ENCODE results near the gene TP53I11. TPM values are rescaled to one million over a fixed set of nuclear protein-coding genes. Genes with fewer than 3 reads are reported as not detected.

TP53I11 gene
- total RNA-seq, 1 donor from 2014 or later, result 39.4 TPM

DNA sequence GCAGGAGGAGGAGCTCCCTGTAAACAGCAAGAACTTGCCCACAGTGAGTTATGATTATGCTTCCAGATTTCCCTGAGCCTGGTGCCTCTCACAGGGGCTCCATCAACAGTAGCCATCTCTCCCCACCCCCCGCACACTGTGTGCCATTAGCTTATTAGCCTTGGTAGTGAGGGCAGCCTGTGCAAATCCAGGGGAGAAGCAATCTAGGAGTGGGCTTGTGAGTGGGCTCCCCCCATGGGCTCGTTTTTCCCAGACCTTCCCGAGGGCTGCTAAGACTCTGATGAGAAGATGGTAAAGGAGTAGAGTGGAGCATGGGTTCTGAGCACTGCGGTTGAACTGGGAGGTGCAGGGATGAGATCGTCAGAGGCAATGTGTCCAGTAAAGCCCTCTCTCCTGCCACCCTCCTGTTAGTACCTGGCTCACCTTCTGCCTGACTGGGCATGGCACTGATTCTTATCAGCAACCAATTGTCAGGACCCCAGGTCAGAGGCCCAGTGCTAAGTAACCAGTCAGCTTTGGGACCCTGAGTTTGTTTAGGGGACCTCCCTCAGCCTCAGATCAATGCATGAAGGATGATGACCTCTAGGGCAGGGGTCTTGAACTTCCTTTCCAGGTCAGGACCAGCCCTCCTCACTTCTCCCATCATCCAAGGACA lies 38.4 kb upstream of the TP53I11 start:
- Histone ChIP-seq H3K9me3 (replicated peaks) (no peaks in the 10 kb centered on the region), H3K36me3 (no peaks in the 10 kb centered on the region), H3K27me3 (ENCODE audit: low read depth) (no peaks in the 10 kb centered on the region), H3K4me1 (peaks cover 41% of the 10 kb centered on the region), H3K4me3 (no peak overlapping the region), H3K27ac (replicated peaks) (peak overlapping the region; percentile 86)
- TF ChIP-seq, protein P1, sequence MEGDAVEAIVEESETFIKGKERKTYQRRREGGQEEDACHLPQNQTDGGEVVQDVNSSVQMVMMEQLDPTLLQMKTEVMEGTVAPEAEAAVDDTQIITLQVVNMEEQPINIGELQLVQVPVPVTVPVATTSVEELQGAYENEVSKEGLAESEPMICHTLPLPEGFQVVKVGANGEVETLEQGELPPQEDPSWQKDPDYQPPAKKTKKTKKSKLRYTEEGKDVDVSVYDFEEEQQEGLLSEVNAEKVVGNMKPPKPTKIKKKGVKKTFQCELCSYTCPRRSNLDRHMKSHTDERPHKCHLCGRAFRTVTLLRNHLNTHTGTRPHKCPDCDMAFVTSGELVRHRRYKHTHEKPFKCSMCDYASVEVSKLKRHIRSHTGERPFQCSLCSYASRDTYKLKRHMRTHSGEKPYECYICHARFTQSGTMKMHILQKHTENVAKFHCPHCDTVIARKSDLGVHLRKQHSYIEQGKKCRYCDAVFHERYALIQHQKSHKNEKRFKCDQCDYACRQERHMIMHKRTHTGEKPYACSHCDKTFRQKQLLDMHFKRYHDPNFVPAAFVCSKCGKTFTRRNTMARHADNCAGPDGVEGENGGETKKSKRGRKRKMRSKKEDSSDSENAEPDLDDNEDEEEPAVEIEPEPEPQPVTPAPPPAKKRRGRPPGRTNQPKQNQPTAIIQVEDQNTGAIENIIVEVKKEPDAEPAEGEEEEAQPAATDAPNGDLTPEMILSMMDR (IDR thresholded peaks at IDR 0.05; ENCODE audit: borderline replicate concordance), result no peak
- intact Hi-C loops (cut with micrococcal nuclease), result no loop called here
- DNase-seq, result no peak

DNA sequence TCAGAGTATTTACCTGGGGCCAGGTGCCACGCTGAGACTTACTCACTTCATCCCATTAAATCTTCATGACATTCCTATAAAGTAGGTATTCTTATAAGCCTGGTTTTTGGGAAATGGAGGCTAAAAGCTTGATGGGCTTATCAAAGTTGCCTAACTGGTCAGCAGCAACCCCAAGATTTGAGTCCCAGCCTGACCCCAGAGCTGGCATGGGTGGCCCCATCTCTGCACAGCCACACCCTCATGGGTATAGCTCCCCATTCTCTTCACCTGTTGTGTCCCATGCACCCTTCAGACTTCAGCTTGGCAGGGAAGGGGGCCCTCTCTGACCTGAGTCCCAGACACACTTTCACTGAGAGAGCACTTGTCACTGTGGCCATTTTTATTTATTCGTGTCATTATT lies 37.4 kb upstream of the TP53I11 start:
- H3K36me3 ChIP-seq, result no peaks in the 10 kb centered on the region
- no peaks in the 10 kb centered on the region for H3K9me3 ChIP-seq (replicated peaks)
- no peak overlapping the region for H3K4me3 ChIP-seq
- TF ChIP-seq, protein P1 (IDR thresholded peaks at IDR 0.05; ENCODE audit: borderline replicate concordance), result no peak
- H3K4me1 ChIP-seq, result peaks cover 37% of the 10 kb centered on the region
- intact Hi-C loops (cut with micrococcal nuclease), result no loop called here
- DNase-seq, result no peak
- H3K27ac ChIP-seq (replicated peaks), result no peak overlapping the region
- no peaks in the 10 kb centered on the region for H3K27me3 ChIP-seq (ENCODE audit: low read depth)

DNA sequence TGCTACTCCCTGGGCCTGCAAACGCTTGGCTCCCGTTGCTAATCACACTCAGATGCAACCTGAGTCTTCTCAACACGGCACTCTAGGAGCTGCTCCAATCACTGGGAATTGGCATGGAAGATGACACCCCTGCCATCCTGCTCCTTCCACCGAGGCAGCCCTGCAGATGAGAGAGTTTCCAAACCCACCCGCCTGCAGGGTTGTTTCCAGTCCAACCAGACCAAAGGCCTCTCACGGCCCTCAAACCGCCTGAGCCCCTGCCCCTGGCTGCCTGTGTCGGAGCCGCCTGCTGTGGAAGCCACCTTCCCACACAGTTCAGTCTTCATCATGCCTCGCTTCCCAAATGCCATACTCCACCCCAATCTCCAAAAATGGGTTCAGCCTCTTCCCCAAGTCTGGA lies 36.8 kb upstream of the TP53I11 start:
- H3K27me3 ChIP-seq (ENCODE audit: low read depth), result no peaks in the 10 kb centered on the region
- no peak for DNase-seq
- peaks cover 35% of the 10 kb centered on the region for H3K4me1 ChIP-seq
- TF ChIP-seq, protein P1 (IDR thresholded peaks at IDR 0.05; ENCODE audit: borderline replicate concordance), result no peak
- no peak overlapping the region for H3K27ac ChIP-seq (replicated peaks)
- no peak overlapping the region for H3K4me3 ChIP-seq
- intact Hi-C loops (cut with micrococcal nuclease), result no loop called here
- H3K36me3 ChIP-seq, result no peaks in the 10 kb centered on the region
- H3K9me3 ChIP-seq (replicated peaks), result no peaks in the 10 kb centered on the region

DNA sequence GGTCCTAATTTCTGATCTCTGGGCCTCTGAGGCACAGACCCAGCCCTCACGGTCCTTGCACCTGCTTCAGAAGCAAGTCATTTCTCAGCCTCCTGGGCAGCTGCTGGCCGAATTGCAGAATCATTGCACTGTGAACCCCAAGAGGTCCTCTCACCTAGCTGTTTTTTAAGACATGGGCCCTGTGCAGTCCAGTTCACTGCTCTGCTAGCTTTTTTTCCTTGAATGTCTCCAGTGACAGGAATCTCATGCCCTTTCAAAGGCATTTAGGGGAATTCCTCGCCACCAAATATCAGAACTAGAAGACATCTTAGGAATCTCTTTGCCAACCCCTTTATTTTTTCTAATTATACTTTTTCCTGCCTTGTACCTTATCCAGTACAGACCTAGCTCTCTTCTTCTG lies 35.6 kb upstream of the TP53I11 start:
- TF ChIP-seq, protein P1 (IDR thresholded peaks at IDR 0.05; ENCODE audit: borderline replicate concordance), result no peak
- no peaks in the 10 kb centered on the region for H3K27me3 ChIP-seq (ENCODE audit: low read depth)
- peaks cover 23% of the 10 kb centered on the region for H3K4me1 ChIP-seq
- no peaks in the 10 kb centered on the region for H3K36me3 ChIP-seq
- intact Hi-C loops (cut with micrococcal nuclease), result no loop called here
- no peak overlapping the region for H3K4me3 ChIP-seq
- H3K27ac ChIP-seq (replicated peaks), result no peak overlapping the region
- no peak for DNase-seq
- no peaks in the 10 kb centered on the region for H3K9me3 ChIP-seq (replicated peaks)

DNA sequence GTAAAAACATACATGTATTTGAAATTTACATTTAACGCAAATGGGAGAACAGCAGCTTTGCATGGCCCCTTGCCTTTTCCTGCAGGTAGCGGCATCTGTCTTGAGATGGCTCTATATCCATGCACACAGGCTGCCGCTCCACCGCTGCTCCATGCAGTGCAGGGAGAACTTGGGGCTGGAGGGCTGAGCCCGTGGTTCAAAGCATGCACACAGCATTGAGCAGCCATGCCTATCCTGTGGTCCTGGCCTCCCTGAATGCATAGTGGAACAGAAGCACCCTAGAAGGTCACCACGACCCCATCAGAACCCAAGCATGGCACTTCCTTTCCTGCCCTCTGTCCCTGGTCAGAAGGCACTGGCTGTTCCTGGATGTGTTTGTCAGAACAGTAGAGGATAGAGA lies 35.0 kb upstream of the TP53I11 start:
- TF ChIP-seq, protein P1 (IDR thresholded peaks at IDR 0.05; ENCODE audit: borderline replicate concordance), result no peak
- Histone ChIP-seq H3K27ac (replicated peaks) (no peak overlapping the region), H3K36me3 (no peaks in the 10 kb centered on the region), H3K27me3 (ENCODE audit: low read depth) (no peaks in the 10 kb centered on the region), H3K9me3 (replicated peaks) (no peaks in the 10 kb centered on the region), H3K4me1 (peaks cover 23% of the 10 kb centered on the region), H3K4me3 (no peak overlapping the region)
- DNase-seq, result no peak
- intact Hi-C loops (cut with micrococcal nuclease), result no loop called here
